Stimulated activated CD8-positive, alpha-beta memory T cell treated with anti-CD3 and anti-CD28 coated beads, Interleukin-4, amount 100 ng/mL, for 48 hours (primary cell): ENCODE results near the gene SFMBT2.
A peak's percentile ranks its signal among the peaks of the same experiment; 100 is the strongest.
"Not testable (repeated sequence)": the region's sequence is repeated elsewhere in the genome, so short reads cannot be mapped to it uniquely, and the experiment has no call there.

Experiments
- DNase-seq: peaks from one replicate; pipeline ENCODE4 v3.0.0-alpha.2; 2020

SFMBT2 gene

DNA sequence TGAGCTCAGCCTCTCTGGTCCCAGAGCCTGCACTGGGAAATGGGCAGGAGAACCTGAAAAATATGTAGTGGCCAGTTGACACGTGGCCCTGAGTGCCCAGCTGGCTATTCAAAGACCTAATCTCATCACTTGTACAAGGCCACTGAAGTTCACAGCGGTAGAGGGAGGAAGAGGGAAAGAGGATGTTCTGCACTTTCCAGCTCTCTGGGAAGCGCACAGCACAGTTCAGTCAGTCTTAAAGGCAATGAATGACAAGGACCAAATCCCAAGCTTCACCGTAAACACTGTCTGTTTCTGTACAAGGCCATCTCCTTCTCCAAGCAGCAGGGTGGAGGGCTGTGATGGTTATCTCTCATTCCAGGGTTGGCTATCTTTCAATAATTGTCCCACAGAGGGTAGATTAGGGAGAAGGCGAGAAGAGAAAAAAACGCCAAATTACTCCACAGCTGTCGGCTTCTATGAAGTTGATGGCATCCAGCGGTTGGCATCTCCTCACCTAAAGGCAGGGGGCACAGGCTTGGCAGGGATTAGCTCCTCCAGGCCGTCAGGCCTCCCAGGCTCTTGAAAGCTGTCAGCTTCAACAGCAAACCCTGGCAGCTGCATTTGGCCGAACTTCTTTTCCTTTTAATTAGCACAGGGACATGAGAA, 10.6 kb downstream of the SFMBT2 start:
- DNase-seq: no peak

DNA sequence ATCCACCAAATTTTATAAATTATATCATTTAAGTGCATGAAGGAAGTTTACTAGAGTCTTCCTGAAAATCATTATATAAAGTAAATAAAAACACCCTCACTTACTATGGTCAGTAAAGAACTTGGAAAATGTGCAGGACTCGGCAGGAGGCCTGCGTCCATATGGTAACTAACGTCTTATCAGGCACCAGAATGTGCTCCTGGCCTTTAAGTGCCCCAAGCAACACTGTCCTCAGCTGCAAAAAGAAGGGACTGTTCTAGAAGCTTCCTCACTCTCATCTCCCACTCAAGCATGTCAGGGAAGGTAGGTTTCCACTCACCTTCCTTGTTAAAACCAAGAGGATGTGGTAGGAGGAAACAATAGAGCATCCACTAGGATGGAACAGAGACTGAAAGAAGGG, 11.3 kb downstream of the SFMBT2 start:
- DNase-seq: no peak

DNA sequence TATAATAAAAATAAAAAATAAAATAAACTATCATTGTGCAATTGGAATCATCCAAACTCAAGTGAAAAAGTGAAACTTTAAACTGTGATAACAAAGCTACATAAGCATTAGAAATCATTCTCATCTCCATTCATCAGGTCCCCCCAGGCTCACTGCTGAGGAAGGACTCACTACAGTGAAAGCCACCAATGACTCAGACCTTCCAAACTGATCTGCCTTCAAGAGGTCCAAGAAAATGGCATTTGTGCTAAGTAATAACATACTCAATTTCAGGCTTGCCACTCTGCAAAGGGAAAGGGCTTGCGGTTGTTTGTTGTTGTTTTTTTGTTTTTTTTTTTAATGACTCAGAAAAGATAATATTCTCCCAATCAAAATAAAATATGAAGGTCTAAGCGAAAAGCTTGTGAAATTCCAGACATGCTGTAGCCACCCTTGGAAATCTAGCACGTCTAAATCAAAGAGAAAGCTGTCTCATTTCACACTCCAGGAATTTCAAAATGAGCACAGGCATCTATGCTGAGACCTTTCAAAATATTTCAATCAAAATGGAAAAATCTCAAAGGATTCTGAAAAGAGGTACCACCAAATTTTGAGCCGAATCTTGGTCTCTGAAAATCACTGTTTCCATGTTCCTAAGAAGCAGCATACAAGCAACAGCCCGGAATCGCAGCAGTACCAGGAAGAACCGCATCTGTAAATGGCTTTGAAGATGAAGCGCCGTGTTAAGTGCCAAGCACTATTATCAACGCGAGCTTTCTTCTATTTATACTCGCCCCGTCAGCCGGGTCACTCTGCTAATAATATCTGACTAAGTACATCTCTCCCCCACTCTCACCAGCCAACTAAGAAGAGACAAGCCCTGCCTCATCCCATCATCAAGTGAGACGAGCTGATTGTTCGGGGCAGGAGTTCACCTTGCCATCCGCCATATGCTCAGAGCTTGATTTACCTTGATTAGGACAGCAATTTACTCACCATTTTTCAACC, 13.5 kb downstream of the SFMBT2 start:
- DNase-seq: peak; percentile 41

DNA sequence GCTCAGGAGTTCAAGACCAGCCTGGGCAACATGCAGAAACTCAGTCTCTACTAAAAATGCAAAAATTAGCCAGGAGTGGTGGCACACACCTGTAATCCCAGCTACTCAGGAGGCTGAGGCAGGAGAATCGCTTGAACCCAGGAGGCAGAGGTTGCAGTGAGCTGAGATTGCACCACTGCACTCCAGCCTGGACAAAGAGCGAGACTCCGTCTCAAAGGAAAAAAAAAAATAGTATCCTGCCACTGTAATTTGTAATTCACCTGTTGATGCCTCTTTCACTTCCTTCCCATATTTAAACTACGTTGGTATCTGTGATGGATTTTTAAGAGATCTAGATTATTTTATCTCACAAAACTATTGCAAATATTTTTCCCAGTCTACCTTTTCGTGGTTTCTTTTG, 18.5 kb downstream of the SFMBT2 start:
- DNase-seq: not testable (repeated sequence)

DNA sequence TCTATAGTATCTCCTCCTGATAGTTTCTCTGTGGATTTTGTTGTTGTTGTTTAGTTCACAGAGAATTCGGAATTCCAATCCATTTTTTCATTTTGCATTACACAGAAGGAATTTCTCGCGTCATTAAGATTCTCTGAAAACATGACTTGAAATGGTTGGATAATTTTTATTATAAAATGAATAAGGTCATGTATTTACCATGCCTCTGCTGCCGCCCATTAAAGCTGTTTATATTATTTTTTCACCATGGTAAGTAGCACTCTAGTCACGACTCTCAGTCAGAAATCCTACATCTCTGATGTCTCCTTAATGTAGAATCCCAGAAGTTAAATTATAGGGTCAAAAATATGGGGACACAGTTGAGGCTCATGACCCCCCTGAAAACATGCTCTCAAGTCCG, 19.1 kb downstream of the SFMBT2 start:
- DNase-seq: no peak

DNA sequence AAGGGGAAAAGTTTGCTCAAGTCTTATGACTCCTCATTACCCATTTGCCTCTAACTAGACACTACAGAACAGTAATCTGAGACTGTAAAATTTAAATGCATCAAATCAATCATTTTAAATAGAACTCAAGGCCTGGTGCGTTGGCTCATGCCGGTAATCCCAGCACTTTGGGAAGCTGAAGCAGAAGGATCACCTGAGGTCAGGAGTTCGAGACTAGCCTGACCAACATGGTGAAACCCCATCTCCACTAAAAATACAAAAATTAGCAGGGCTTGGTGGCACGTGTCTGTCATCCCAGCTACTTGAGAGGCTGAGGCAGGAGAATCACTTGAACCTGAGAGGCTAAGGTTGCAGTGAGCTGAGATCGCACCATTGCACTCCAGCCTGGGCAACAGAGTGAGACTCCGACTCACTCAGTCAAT, 20.1 kb downstream of the SFMBT2 start:
- DNase-seq: not testable (repeated sequence)

DNA sequence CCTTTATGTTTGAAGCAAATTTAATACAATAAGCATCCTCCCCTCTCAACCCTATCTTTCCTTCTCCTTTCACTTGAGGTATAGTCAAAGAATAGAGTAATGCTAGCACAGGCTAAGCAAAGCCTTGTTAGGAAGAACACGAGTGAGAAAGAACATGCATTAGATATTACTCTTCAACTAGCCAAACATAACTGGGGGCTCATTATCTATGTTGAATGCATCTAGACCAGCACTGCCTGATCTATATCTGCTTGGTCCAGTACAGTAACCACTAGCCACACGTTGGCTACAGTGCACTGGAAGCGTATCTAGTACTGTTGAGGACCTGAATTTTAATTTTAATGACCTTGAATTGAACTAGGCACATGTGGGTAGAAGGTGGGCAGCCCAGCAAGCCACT, 21.0 kb downstream of the SFMBT2 start:
- DNase-seq: no peak

DNA sequence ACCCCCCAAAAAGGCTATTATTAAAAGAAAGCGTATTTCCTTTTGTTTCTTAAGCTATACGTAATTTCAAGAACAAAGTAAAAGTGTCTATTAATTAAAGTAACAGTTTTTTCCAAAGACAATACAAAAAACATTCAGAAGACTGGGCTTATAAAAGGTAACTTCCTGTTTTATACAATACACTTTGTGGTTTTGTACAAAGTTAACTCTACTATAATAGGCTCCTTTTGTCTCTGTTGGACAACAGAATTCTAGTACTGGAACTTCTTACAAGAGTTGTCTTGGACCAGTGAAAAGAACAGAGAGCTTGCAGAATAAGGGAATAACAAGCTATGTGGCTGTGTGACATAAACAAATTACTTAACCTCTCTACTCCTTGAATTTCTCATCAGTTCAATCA, 21.5 kb downstream of the SFMBT2 start:
- no peak for DNase-seq

DNA sequence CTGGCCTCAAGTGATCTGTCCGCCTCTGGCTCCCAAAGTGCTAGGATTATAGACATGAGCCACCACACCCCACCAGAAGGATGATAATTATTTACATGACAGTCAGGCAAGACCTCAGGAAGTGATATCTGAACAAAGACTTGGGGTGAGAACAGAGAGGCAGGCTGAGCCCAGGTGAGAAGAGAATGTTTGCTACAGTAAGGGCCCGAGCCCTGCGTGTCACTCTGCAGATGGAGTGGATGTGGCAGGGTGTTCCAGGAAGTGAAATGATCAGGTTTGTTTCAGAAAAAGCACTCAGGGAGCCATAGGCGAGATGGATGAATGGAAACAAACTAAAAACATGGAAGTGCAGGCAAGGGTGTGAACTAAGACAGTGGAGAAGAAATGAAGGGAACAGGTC, 22.2 kb downstream of the SFMBT2 start:
- no peak for DNase-seq

DNA sequence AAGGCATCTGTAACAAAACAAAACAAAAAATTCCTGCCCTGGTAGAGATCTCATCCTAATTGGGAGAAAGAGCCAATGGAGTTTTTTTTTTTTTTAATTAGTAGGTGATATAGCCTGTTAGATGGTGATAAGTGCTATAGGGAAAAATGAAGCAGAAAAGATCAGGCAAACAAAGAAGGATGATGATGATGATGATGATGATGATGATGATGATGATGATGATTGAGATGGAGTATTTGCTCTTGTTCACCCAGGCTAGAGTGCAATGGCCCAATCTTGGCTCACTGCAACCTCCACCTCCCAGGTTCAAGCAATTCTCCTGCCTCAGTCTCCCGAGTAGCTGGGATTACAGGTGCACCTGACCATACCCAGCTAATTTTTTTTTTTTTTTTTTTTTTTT, 22.7 kb downstream of the SFMBT2 start:
- not testable (repeated sequence) for DNase-seq

DNA sequence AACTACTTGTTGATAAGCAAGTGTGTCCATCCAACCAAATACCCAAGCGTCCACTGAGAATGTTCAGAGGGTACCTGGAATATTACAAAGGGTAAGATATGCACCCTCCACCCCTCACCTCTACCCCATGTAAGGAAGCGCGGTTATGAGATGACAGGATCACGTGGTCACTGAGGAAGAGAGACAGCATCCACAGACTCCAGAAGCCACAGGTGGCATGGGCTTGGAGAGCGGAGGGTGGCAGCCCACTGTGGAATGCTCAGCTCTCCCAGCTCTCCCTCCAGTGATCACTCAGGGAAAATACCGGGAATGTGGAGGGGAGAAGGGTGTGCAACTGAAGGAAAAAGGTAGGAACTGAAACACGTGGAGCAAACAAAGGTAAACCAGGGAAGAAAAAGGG, 25.7 kb downstream of the SFMBT2 start:
- DNase-seq: no peak

DNA sequence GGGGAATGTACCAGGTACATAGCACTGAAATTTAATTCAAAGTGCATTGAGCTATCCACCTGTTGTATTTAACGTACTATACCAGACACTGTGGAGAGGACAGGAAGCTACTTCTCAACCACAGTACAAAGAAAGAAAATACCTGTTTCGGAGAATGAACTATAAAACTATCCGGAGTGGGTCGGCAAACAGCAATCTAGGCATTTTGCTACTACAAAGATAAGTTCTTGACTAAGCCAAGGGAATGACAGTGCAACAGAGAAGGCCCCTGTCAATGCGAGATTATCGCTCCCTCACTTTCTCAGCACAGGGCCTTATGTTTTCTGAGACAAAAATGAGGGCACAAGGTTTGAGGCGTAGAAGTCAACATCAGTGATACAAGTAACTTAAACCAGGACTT, 27.4 kb downstream of the SFMBT2 start:
- no peak for DNase-seq

DNA sequence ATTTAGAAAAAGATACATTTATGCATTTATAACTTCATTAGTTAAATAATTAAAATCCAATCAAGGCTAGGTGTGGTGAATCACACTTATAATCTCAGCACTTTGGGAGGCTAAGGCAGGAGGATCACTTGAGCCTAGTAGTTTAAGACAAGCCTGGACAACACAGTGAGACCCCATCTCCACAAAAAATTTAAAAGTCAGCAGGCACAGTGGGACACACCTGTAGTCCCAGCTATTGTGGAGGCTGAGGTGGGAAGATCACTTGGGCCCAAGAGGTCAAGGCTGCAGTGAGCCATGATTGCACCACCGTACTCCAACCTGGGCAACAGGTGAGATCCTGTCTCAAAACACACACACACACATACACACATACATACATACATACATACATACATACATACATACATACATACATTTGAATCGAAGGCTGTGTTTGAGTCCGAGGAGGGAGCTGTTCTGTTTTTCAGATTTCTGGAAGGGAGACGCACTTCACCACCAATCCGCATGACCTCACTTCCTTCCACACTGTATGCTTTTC, 30.1 kb downstream of the SFMBT2 start:
- DNase-seq: no peak

DNA sequence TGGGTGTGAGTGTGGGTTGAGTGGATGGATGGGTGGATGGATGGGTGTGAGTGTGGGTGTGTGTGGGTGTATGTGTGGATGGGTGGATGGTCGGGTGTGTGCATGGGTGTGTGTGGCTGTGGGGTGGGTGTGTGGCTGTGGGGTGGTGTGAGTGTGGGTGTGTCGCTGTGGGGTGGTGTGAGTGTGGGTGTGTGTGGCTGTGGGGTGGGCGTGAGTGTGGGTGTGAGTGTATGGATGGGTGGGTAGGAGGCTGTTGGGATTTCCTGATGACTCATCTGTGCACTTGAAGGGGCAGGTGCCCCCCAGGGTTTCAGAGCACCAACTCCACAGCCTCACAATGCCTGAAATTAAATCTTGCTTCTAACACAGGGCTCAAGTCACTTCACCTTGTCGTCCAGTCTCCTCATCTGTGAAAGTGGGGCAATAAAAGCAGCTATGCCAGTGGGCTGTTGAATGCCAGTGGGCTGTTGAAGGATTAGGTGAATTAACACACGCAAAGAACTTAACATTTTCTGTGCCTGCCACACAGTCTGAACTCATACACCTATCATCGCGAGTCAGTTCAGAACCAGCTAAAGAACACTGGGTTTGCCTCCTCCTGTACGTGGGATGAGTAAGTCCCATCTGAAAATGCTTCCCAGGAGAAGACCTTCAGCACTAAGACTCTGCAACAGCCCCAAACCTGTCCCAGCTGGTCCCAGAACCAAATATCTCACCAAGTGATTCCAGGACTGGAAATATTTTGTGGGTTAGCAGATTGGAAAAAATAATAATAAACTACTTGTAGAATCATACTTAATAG, 32.0 kb downstream of the SFMBT2 start:
- DNase-seq: no peak

DNA sequence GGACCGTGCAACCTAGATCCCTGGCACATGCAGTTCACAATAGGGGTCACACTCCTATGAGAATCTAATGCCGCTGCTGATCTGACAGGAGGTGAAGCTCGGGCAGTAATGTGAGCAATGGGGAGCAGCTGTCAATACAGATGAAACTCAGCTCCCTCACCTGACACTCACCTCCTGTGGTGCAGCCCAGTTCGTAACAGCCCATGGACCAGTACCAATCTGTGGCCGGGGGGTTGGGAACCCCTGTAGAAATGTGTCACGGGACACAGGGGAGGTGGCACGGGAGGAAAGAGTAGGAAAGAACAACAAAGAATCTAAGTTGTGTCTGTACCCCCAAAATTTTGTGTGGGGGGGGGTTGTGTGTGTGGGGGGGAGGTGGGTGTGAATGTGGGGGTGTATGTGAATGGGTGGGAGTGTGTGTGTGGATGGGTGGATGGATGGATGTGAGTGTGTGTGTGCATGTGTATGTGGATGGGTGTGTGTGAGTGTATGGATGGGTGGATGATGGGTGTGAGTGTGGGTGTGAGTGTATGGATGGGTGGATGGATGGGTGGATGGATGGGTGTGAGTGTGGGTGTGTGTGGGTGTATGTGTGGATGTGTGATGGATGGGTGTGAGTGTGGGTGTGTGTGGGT, 33.1 kb downstream of the SFMBT2 start:
- no peak for DNase-seq

DNA sequence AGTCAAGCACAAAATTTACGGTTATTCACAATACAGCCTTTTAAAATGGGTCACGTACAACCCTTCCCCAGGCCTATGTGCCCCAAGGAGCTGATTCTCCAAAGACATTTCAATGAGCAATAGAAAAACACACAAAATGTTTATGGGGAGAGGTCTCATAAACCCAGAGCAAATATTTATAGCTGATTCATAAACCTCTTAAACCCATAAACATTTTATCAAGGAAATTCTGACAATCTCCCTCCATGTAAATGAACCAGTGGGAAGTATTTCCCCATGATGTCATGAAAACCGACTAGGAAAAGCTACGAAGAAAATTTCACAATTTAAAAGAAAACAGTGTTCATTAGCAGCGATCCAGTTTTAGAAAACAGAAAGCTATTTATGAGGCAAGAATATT, 36.0 kb downstream of the SFMBT2 start:
- no peak for DNase-seq

DNA sequence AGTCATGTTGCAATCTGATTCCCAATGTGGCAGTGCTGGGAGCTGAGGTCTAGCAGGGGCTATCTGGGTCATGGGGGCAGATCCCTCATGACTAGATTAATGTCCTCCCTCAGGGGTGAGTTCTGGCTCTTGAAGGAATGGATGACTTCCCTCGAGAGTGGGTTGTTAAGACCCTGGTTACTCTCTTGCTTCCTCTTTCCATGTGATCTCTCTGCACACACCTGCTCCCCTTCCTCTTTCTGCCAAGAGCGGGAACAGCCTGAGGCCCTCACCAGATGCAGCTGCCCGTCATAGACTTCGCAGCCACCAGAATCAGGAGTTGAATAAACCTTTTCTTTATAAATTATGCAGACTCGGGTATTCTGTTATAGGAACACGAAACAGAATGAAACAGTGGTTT, 37.8 kb downstream of the SFMBT2 start:
- DNase-seq: no peak

DNA sequence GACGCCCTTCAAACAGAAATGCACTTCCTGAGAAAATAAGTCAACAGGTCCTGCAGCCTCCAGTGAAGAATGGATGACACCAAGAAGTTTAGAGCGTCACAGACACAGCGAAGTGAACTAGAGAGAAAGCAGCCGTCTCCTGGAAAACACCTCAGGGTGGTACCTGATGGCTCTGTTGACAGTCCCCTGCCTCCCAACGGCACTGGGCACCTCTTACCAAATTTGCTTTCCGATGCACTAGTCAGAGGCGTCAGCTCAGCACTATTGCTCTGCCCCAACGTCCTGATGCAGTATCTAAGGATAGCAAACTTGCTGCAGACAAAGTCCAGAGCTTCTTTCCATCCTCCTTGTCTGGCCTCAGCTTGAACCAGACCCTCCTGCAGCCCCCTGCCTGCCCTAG, 38.3 kb downstream of the SFMBT2 start:
- DNase-seq: no peak

DNA sequence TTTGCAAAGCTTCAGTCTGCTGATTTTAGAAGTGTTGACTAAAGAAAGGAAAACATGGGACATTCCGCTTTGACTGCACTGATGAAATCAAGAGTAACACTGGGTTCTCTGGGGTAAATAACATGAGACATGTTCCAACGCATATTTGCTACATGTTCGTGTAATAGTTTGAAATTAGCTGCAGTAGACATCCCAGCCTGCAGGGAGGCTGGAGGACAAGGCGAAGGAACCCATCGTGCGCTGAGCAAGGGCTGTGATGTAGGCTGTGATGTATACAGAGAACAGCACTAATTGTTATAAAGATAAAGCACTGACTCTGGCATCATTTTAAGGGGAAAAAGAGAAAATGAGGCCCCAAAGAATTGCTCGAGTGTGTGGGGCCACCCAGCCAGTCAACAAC, 40.3 kb downstream of the SFMBT2 start:
- DNase-seq: no peak

DNA sequence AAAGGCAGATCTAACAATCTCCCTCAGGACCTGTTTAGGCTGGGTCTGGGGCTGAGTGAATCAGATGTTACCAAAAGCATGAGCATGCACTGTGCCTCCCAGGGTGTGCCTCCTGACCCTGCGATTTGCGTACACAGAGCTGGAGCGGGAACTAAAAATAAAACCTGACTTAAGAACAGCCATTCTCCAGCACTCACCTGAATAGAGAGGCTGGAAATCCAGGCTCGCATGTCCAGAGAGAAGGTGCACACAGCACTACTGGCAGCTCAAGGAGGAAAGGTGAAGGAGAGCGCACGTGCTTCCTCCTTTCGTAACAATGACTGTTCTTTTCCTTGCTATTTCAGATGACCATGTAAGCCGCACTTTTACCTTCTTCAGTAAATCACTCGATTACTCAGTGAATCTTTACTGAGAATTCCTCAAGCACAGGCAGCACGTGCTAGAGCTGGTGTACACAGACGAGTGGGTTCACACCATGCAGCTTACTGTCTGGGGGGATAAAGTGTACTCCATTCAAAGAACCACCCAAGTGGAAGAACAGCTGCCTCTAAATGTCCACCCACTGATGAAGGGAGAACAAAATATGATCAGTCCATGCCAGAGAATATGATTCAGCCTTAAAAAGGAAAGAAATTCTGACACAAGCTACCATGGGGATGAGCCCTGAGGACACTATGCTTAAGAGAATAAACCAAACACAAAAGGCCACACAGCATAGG, 45.6 kb downstream of the SFMBT2 start:
- DNase-seq: no peak

DNA sequence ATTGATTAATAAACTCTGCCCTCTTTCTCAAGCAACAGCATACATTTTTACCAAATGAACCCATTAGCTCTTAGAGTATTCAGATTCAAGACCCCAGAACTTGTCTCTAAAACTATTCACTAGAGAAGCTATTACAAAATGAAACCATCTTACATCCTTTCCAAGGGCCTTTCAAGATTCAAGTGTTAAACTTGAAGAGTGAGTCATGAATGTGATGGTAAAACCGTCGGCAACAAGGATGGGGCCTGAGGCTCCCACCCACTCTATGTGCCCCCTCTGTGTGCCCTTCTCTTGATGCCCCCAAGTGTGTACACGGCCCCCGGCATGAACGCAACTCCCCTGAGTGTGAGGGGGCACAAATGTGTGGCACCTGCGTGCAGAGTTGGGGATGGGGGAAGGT, 46.4 kb downstream of the SFMBT2 start:
- no peak for DNase-seq

DNA sequence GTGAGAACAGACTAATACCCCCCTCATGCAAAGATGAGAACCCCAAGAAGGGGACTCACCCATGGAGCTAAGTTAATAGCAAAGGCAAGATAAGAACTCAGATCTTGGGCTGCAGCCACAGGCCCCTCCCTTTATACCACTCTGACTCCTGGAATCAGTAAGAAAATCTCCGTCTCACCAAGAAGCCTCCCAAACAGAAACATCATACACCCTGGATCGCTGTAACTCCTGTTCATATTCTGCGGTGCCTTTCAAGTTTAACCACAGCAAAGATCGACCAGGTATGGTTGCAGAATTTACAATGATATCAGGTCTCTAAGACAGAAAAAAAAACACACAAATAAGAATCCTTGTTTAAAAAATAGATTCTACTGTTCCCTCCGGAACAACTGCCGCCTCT, 47.1 kb downstream of the SFMBT2 start:
- no peak for DNase-seq
